Measurements from ENCODE around the gene PCSK6. TPM values are rescaled to one million over a fixed set of nuclear protein-coding genes. Genes with fewer than 3 reads are reported as not detected.

Gene PCSK6
- total RNA-seq, 1 experiment from 2014 or later, result 10.6 TPM

- in situ Hi-C loops (cut with HindIII; ENCODE audit: low pct_unique_long_range_greater_than_20kb, low sequenced_read_pairs), result no loop called here
- no peak overlapping the region for H3K4me3 ChIP-seq (ENCODE audit: low read depth in 2 of 2, low read length in 2 of 2)
- H3K27ac ChIP-seq (ENCODE audit: low read length), result no peak overlapping the region
- no TSS peak for BruUV-seq (replicated peaks)
- ATAC-seq, result no peak
- 0 out of 2 replicates have a peak, but pooled peaks cover 3% of the 10 kb centered on the region for H3K4me1 ChIP-seq (ENCODE audit: control insufficient read depth, insufficient read depth, low read length)
- H3K27me3 ChIP-seq (ENCODE audit: control insufficient read depth, insufficient read depth, low read length), result no peaks in the 10 kb centered on the region
- POLR2A ChIA-PET, result no interaction called here
- H3K9me3 ChIP-seq (ENCODE audit: control insufficient read depth, insufficient read depth, low read depth, low read length), result no peaks in the 10 kb centered on the region
- intact Hi-C loops (cut with micrococcal nuclease; ENCODE audit: unreplicated experiment), result no loop called here
- no peak for DNase-seq (ENCODE audit: low read depth, low spot score)
- TF ChIP-seq TCF7L2 (IDR thresholded peaks at IDR 0.05; ENCODE audit: low read depth, low read length) (no peak), SIN3A (IDR thresholded peaks at IDR 0.05; ENCODE audit: borderline replicate concordance, insufficient read depth, low read depth, low read length) (no peak), CTCF (IDR thresholded peaks at IDR 0.05) (no peak), REST (IDR thresholded peaks at IDR 0.05; ENCODE audit: insufficient read depth in 1 of 2, low read depth in 2 of 2, low read length in 1 of 2) (no peak), POLR2AphosphoS5 (IDR thresholded peaks at IDR 0.05; ENCODE audit: low read depth, low read length) (no peak)
- H3K36me3 ChIP-seq (ENCODE audit: control insufficient read depth, insufficient read depth, low read length), result no peaks in the 10 kb centered on the region
- CTCF ChIA-PET, result no interaction called here
Observed at GRCh38 chr15:101432982-101433381, 56.5 kb downstream of the PCSK6 start.

- DNase-seq (ENCODE audit: low read depth, low spot score) (no peak), ATAC-seq (no peak)
Observed at GRCh38 chr15:101431748-101432147, 57.8 kb downstream of the PCSK6 start.

More at GRCh38 chr15:101431748-101432147, 57.8 kb downstream of the PCSK6 start:
- H3K27ac ChIP-seq (ENCODE audit: low read length), result no peak overlapping the region
- no peaks in the 10 kb centered on the region for H3K9me3 ChIP-seq (ENCODE audit: control insufficient read depth, insufficient read depth, low read depth, low read length)
- TF ChIP-seq POLR2AphosphoS5 (IDR thresholded peaks at IDR 0.05; ENCODE audit: low read depth, low read length) (no peak), SIN3A (IDR thresholded peaks at IDR 0.05; ENCODE audit: borderline replicate concordance, insufficient read depth, low read depth, low read length) (no peak), REST (IDR thresholded peaks at IDR 0.05; ENCODE audit: insufficient read depth in 1 of 2, low read depth in 2 of 2, low read length in 1 of 2) (no peak), TCF7L2 (IDR thresholded peaks at IDR 0.05; ENCODE audit: low read depth, low read length) (no peak), CTCF (IDR thresholded peaks at IDR 0.05) (no peak)
- in situ Hi-C loops (cut with HindIII; ENCODE audit: low pct_unique_long_range_greater_than_20kb, low sequenced_read_pairs) (no loop called here), intact Hi-C loops (cut with micrococcal nuclease; ENCODE audit: unreplicated experiment) (no loop called here)
- ChIA-PET CTCF (no interaction called here), POLR2A (no interaction called here)
- 0 out of 2 replicates have a peak, but pooled peaks cover 3% of the 10 kb centered on the region for H3K4me1 ChIP-seq (ENCODE audit: control insufficient read depth, insufficient read depth, low read length)
- H3K4me3 ChIP-seq (ENCODE audit: low read depth in 2 of 2, low read length in 2 of 2), result no peak overlapping the region
- H3K36me3 ChIP-seq (ENCODE audit: control insufficient read depth, insufficient read depth, low read length), result no peaks in the 10 kb centered on the region
- no TSS peak for BruUV-seq (replicated peaks)
- no peaks in the 10 kb centered on the region for H3K27me3 ChIP-seq (ENCODE audit: control insufficient read depth, insufficient read depth, low read length)

Data from Panc1 (cell line).